GM21723 (cell line): Measurements from ENCODE around the gene LSAMP.

Experiments used
- ATAC-seq: cut with Tn5 transposase; IDR thresholded peaks from one replicate; pipeline ENCODE4 v1.9.1; 2021; ENCODE audit warnings: mild to moderate bottlenecking, moderate library complexity; ENCODE audit not compliant: unreplicated experiment

The LSAMP gene

GRCh38 chr3:115913069-115913686 is 532.1 kb downstream of the LSAMP start:
- ATAC-seq: no peak

GRCh38 chr3:115912372-115912771 is 532.9 kb downstream of the LSAMP start:
- ATAC-seq: no peak

- no peak for ATAC-seq
Observed at GRCh38 chr3:115905871-115906270, 539.4 kb downstream of the LSAMP start.

GRCh38 chr3:115903843-115904242 is 541.4 kb downstream of the LSAMP start:
- no peak for ATAC-seq

GRCh38 chr3:115901008-115901407 is 544.3 kb downstream of the LSAMP start:
- no peak for ATAC-seq

- ATAC-seq: no peak
Observed at GRCh38 chr3:115899535-115899934, 545.8 kb downstream of the LSAMP start.

- no peak for ATAC-seq
Observed at GRCh38 chr3:115898656-115899410, 546.5 kb downstream of the LSAMP start.

GRCh38 chr3:115891006-115891636 is 554.2 kb downstream of the LSAMP start:
- ATAC-seq: no peak

GRCh38 chr3:115890579-115890978 is 554.7 kb downstream of the LSAMP start:
- no peak for ATAC-seq

- ATAC-seq: no peak
Observed at GRCh38 chr3:115885621-115886020, 559.7 kb downstream of the LSAMP start.

- ATAC-seq: no peak
Observed at GRCh38 chr3:115877615-115877899, 567.7 kb downstream of the LSAMP start.

- ATAC-seq: no peak
Observed at GRCh38 chr3:115876876-115877614, 568.2 kb downstream of the LSAMP start.

- no peak for ATAC-seq
Observed at GRCh38 chr3:115875460-115875859, 569.8 kb downstream of the LSAMP start.

GRCh38 chr3:115871735-115872134 is 573.6 kb downstream of the LSAMP start:
- no peak for ATAC-seq

- no peak for ATAC-seq
Observed at GRCh38 chr3:115864911-115865310, 580.4 kb downstream of the LSAMP start.

- no peak for ATAC-seq
Observed at GRCh38 chr3:115862849-115863248, 582.4 kb downstream of the LSAMP start.

- ATAC-seq: no peak
Observed at GRCh38 chr3:115862099-115862498, 583.2 kb downstream of the LSAMP start.

GRCh38 chr3:115861166-115861733 is 584.0 kb downstream of the LSAMP start:
- no peak for ATAC-seq

GRCh38 chr3:115860766-115861165 is 584.5 kb downstream of the LSAMP start:
- ATAC-seq: no peak

GRCh38 chr3:115859002-115859807 is 586.1 kb downstream of the LSAMP start:
- no peak for ATAC-seq
